Hematopoietic multipotent progenitor cell treated with erythropoietin and hydrocortisone succinate and interleukin-3 and kit ligand, for 8 days (in vitro differentiated cells): ENCODE data around the gene FBXO17.
A peak's percentile ranks its signal among the peaks of the same experiment; 100 is the strongest.

Experiments
- DNase-seq: peaks from one replicate; pipeline ENCODE4 v3.0.0-alpha.2; 2015

Gene FBXO17

DNA sequence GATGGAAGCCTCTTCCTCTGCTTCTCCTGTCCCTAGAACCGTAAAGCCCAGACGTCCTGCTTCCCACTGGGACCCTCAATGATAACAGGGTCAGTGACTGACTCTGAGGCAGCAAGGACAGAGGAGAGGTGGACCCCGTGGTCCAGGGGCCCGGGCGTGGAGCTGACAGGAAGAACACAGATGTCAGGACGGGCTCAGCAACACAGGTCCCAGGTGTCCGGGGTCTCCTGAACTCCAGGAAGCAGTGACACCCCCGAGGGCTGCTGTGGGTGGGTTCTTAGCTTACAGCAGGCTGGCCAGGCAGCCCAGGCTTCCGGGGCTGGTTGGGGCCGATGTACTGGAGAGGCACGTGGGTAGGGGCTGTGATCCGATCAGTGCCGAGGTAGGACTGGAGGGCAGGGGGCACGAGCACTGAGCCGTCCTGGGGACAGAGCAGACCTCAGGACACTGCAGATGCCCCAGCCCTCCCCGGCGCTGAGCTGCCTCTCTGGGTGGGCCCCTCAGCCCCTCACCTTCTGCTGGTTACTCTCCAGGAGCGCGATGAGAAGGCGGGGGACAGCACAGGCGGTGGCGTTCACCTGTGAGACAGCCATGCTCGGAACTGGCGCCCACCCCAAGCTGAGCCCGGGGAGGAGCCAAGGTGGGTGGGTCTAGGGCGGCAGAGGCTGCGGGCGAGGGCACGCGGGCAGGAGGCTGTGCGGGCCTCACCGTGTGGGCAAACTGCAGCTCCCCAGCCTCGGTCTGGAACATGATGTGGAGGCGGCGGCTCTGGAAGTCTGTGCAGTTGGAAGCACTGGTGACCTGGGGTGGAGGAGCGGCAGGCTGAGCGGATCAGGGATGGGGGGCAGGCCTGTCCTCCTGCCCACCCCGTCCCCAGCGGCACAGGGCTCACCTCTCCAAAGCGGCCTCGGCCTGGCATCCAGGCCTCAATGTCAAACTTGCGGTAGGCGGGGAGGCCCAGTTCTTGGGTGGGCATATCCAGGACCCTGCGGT lies 59.9 kb downstream of the FBXO17 start:
- no peak for DNase-seq

DNA sequence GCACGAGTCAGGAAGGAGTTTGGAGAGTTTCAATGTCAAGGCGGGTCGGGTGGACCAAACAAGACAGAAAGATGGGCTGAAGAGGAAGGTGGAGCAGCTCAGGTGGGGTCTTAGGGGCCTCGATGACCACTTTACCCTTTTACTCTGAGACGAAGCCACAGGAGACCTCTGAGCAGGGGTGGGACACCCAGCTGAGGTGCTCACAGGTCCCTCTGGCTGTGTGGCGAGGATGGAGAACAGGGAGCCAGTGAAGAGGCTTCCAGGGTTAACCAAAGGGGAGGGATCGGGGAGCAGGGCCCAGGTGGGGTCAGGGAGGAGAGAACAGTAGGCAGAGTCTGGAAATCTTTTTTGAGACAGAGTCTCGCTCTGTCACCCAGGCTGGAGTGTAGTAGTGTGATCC lies 61.6 kb downstream of the FBXO17 start:
- DNase-seq = no peak

DNA sequence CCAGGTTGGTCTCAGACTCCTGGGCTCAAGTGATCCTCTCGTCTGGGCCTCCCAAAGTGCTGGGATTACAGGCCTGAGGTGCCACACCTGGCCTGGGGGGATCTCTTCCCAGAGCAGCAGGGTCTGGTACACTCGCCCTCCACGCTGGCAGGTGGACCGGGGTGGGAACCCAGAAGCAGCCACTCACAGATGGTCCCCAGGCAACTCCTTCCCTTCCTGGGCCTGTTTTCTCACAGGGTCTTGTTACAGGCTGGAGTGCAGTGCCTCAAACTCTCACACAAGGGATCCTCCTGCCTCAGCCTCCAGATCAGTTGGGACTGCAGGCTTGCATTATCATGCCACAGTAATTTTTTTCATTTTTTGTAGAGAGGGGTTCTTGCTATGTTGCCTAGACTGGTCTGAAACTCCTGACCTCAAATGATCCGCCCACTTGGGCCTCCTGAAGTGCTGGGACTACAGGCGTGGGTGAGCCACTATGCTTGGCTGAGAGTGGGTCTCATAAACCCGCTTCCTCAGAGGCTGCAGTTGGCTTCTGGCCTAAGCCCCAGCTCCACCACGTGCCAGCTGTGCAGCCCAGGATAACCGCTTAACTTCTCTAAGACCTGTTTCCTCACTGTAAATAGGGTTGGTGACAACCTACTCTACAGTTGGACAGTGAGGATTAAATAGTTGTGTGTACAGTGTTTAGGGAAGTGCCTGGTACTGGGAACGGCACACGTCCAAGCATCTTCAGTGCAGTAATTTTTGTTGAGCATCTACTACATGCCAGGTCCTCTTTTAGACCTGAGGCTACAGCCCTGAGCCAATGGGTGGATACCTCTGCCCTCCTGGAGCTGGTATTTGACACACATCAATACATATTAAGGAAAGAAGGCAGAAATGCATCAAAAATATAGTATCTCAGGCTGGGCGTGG lies 62.7 kb downstream of the FBXO17 start:
- peak; percentile 44 for DNase-seq

DNA sequence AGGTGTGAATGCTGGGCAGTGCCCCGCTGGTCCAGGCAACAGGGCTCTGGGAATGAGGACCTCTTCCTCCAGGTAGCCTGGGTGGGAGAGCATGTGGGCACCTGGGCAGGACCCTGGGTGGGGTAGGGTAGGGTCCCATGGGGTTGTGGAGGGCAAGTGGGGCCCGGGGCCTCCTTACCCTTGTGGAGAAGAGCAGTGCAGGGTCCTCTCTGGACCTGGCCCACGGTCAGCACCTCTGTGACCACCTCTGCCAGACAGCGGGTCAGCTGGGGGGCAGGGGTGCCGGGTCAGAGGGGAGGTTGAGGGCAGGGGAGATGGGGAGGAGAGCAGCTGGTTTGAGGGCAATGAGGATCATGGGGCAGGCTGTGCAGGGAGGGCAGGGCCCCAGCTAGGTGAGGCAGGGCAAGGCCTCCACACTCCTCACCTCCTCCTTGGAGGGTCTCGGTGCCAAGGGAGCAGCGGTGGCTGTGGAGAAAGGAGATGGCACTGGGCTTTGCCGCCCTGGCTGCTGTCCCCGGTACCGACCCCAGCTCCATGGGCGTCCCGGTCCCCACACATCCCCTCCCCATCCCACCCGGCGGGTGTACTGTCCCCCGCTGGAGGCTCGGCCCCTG lies 64.0 kb downstream of the FBXO17 start:
- no peak for DNase-seq

DNA sequence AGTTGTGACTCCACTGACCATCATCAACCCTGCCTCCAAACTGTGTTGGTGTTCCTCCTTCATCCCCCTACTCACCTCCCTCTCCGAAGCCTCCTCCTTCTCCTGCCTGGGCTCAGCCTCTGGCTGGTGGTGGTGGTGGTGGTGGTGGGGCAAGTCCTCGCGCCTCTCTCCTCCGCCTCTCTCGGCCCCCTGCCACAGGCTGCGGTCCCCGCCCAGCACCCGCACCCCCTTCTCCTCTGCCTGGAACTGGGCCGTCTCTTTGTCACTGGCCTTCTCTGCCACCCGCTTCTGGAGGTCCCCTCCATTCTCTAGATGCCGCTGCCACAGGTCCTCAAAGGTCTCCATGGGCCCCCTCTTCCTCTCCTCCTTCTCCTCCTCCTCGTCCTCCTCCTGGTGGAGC lies 65.1 kb downstream of the FBXO17 start:
- no peak for DNase-seq

DNA sequence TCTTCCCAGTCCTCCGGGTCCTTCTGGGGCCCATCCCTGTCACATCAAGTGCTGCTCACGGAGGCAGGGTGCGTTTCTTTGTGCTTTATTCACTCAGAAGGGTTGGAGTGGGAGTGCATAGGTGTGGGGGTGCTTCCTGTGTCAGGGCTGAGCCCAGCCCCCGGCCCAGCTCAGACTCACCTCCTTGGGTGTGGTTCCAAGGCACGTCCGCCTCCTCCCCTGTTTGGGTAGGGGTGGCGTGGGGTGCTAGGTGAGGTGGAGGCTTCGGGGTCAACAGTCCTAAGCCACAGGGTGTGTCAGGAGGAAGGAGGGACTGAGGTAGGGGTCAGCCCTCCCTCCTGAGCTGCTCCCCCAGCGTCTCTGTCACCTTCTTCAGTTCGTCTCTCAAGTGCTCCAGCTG lies 66.6 kb downstream of the FBXO17 start:
- no peak for DNase-seq

DNA sequence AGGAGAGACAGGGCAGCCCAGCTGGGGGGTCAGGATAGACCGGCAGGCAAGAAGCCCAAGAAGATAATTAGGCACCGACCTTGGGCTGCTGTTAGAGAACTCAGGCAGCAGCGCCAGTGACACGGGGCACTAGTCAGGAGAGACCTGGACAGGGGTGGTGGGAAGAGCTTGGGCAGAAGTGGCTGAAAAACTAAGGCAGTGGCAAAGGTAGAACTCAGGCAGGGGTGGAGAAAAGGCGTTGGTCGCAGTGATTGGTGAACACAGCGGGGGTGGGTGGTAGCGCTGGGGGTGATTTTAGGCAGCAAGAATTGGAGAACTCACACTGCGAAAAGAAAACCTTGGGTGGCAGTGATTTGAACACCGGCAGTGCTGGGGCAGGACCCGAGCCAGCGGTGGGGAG lies 67.9 kb downstream of the FBXO17 start:
- no peak for DNase-seq

DNA sequence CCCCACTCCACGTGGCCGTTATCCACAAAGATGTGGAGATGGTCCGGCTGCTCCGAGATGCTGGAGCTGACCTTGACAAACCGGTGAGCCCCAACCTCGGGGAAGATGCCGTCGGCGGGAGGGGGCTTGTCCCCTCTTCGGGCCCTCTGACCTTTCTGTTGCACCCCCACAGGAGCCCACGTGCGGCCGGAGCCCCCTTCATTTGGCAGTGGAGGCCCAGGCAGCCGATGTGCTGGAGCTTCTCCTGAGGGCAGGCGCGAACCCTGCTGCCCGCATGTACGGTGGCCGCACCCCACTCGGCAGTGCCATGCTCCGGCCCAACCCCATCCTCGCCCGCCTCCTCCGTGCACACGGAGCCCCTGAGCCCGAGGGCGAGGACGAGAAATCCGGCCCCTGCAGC lies 68.3 kb downstream of the FBXO17 start:
- DNase-seq = no peak

DNA sequence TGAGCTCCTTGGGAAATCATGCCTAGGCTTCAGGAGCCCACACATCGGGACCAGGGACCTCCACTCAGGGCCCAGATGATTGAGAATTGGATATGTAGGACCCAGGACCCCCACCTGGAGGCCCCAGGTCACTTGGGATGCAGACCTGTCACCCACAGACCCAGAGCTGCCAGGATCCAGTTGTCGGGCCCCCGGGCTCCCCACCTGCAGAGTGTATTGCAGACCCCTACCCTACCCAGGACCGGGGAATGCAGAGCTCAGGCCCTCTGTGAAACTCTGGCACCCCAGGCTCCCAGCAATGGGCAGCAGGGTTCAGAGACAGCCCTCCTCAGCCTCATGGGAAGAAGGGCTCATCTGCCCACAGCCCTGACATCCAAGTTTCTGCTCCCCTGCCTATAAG lies 69.9 kb downstream of the FBXO17 start:
- DNase-seq = no peak

DNA sequence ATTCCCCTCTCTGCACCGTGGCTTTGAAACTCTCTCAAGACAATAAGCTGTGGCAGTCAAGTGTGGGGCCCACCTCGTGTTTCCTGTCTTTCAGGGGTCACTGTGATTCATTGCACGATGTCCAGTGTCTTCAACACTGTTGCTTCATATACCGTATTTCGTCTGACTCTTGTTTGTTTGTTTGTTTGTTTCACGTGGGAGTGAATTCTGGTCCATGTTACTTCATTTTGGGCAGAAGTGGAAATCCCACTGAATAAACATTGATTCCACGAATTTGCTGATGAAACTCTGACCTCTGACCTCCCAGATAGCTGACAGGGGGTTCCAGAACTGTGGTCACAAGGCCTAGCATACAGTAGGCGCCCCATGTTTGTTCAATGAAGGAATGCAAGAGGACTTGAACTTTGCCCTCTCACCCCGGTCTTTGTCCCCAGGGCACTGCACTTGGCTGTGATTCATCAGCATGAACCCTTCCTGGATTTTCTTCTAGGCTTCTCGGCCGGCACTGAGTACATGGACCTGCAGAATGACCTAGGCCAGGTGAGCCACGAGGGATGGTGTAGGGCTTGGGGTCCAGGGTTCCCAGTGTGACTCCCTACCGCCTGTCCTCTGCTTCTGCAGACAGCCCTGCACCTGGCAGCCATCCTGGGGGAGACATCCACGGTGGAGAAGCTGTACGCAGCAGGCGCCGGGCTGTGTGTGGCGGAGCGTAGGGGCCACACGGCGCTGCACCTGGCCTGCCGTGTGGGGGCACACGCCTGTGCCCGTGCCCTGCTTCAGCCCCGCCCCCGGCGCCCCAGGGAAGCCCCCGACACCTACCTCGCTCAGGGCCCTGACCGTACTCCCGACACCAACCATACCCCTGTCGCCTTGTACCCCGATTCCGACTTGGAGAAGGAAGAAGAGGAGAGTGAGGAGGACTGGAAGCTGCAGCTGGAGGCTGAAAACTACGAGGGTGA lies 70.7 kb downstream of the FBXO17 start:
- DNase-seq = no peak

DNA sequence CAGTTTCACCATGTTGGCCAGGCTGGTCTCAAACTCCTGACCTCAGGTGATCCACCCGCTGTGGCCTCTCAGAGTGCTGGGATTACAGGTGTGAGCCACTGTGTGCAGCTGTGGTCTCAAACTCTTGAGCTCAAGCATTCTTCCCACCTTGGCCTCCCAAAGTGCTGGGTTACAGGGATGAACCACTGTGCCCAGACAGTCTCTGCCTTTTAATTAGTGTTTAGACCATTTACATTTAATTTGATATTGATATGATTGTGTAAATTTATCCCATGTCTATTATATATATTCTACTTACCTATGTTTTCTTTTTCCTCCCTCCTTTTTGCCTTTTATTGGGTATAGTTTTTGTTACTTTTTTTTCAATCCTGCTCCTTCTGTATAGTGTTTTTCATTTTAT lies 73.9 kb downstream of the FBXO17 start:
- no peak for DNase-seq

DNA sequence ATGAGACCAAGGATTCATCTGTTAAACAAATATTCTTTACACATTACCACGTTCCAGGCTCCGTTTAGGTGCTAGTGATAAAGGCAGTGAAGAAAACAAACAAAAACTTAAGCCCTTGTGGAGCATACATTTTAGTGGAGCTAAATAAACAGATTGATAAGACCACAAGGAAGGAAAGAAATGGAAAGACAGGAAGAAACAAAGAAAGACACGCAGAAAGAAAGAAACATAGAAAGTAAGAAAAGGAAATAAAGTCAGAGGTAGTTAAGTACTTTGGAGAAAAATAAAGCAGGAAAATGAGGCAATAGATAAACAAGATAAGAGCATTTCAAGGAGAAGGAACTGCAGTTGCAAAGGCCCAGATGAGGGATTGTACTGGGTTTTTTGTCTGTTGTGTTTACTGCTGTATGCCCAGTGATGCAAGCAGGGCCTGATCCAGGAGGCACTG lies 74.8 kb downstream of the FBXO17 start:
- DNase-seq = no peak

DNA sequence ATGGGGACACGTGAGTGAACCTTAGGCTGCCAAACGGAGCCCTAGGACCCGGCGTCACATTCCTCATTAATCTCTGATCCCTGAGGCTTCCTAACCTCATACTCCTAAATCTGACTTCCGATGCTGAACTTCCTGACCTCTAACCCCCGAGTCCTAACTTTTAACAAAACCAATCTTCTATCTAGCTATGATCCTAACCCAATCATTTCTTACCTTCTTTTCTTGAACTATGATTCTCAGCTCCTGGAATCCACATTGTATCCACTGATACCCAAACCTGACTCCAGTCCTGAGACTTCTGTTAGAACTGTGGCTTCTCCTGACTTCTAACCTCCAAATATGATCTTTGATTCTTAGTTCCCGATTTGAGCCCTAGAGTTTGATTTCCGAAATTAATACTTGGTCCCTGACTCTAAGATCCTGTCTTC lies 75.3 kb downstream of the FBXO17 start:
- DNase-seq = no peak

DNA sequence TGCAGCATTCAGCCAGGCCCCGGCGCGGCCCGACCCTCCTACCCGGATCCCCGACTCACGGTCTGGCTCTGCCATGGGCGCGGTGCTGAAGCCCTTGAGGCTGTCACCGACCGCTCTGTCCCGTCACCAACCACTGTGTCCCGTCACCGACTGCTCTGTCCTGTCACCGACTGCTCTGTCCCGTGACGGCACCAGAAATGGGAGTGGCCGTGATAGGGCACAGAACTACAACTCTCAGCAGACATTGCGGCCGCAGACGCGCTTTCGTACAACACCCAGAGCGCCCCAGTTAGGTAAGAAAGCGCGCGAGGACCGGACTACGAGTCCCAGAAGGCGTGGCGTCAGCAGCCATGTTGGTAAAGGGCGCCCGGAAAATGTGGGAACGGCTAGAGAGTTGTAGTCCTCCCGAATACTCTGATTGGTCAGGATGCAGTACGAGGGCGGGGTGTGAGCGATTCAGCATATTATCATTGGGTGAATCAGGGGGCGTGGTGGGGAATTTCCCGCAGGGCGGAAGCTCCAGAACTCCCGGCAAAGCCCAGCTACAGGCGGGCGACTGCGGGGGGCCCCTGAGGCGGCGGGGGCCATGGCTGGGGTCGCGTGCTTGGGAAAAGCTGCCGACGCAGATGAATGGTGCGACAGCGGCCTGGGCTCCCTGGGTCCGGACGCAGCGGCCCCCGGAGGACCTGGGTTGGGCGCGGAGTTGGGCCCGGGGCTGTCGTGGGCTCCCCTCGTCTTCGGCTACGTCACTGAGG lies 75.9 kb downstream of the FBXO17 start, which contains the start of the genes NFKBIB and SIRT2:
TSS of gene NFKBIB (plus strand) at position 523 of the 755 bp plus-strand sequence. CDS start at position 587, 64 bp downstream.
TSS of gene SIRT2 (minus strand) at position 172 of the 755 bp plus-strand sequence. CDS start at position 75, 97 bp downstream.
- peak; percentile 100 for DNase-seq

DNA sequence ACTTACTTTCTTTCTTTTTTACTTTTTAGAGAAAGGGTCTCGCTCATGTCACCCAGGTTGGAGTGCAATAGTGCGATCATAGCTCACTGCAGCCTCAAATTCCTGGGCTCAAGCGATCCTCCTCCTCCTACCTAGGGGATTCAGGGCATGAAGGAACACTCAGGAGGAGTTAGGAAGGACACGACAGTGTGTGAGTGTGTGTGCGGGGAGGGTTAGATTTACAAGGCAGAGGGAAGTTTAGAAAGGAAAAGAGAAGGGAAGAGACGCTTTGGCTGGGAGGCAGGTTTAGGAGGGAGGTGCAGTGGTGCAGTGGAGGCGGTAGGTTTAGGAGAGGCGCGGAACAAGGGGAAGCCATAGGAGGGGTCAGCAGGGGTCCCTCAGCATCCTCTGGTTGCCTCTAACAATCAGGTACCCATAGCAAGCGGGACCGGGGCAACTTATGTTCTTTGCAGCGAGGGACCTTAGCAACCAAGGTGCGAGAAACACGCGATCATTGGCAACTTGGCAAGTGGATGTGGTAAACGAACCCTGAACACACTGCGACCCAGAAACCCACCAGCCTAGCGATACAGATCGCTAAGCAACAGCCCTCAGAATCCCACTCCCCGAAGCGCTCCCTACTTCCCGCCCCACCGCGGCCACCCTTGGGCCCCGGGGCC lies 76.6 kb downstream of the FBXO17 start:
- DNase-seq = no peak

DNA sequence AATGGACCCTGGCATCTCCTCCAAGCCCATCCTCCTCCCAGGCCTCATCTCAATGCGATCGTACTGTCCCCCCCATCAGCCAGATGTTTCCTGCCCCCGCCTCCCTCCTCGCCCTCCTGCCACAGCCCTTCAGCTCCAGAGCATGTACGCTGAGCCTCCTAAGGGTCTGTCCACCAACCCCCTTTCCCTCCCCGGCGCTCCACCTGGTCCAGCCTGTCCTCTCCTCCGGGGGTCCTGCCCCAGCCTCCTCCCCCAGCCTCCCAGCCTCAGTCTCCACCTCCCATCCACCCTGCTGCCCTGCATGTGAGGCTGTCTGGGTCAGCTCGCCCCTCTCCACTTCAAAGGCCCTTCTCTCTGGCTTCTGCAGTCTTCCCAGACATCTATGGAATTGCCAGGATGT lies 80.6 kb downstream of the FBXO17 start:
- DNase-seq = no peak

DNA sequence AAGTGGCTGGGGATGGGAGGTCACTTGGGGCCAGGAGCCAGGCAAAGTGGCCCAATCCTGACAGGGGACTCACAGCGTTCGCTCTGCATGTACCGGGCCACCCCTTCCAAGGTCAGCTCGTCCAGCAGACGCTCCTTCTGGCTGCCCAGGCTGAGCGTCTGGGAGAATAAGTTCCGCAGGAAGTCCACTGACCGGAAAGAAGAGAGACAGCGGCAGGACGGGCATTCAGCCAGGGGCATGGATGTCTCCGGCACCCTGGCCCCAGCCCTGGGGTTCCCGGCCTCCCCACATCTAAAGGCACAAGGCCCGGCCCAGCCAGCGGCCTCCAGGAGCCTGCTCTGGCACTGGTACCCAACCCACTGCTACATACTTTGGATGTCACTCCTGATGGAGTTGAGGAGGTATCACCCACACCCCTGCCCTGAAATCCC lies 82.2 kb downstream of the FBXO17 start:
- no peak for DNase-seq

DNA sequence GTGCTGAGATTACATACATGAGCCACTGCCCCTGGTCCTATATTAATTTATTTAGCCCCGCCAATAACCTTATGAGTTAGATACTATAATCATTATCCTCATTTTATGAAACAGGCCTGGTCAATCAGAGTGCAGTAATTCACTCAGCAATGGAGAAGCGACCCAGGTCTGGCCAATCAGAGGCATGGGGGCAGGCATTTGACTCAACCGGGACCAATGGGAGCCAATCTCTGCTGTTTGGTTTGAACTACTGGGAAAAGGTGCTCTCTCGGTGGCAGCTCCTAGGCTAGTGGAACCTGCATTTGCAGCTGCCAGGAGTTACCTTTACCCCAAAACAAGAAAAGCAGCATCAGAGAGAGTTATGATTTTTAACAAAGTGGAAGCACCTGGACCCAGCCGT lies 82.7 kb downstream of the FBXO17 start:
- no peak for DNase-seq

DNA sequence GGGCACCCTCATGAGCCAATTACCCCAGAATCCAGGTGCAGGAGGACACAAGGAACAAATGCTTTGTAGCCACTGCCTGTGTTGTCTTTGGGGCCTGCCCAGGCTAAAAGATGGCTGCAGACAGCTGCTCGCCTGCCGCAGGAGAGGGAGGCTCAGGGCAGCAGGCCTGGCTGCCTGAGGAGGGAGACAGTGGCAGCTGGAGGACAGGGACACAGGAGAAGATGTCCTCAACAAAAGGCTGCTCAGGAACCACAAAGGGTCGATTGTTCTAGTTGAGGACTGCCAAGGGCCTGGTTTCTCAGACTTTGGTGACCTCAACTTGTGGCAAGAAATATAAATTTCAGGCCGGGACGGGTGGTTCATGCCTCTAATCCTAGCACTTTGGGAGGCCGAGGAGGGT lies 83.8 kb downstream of the FBXO17 start:
- no peak for DNase-seq
